SK-N-SH (cell line): Measurements from ENCODE around the gene PYGM. TPM values are rescaled to one million over a fixed set of nuclear protein-coding genes. Genes with fewer than 3 reads are reported as not detected.

Experiments
- polyA plus RNA-seq, 3 experiments: library from polyadenylated mRNA; depleted of rRNA; stranded (reverse); fragments of >200 nt; gene quantifications; 2 replicates each; pipeline ENCODE4 v1.2.3, GENCODE V29; 2012

Gene PYGM
- polyA plus RNA-seq, 1 of the 3 experiments (the other 2 are of a cell fraction), result 0.08 TPM

Other genes starting within 250 kb of the PYGM start
- gene SLC22A11, start 204.0 kb downstream of the PYGM start, polyA plus RNA-seq (2012; rRNA removed), result not detected in 2 replicates
- not detected in 2 replicates for gene SLC22A12, start 168.8 kb downstream of the PYGM start, polyA plus RNA-seq (2012; rRNA removed)
- gene NRXN2, start 36.8 kb downstream of the PYGM start, polyA plus RNA-seq (2012; rRNA removed), result 0.15 TPM in 2 replicates
- gene RASGRP2, start 15.8 kb downstream of the PYGM start, polyA plus RNA-seq (2012; rRNA removed), result 1.6 and 2.2 TPM in 2 replicates
- gene SF1, start 18.6 kb upstream of the PYGM start, polyA plus RNA-seq (2012; rRNA removed), result 59.4 and 66.3 TPM in 2 replicates
- gene MAP4K2, start 43.2 kb upstream of the PYGM start, polyA plus RNA-seq (2012; rRNA removed), result 17.4 and 20.0 TPM in 2 replicates
- 40.7 and 52.9 TPM in 2 replicates for gene MEN1, start 50.6 kb upstream of the PYGM start, polyA plus RNA-seq (2012; rRNA removed)
- 0.33 and 0.42 TPM in 2 replicates for gene CDC42BPG, start 84.7 kb upstream of the PYGM start, polyA plus RNA-seq (2012; rRNA removed)
- gene EHD1, start 118.6 kb upstream of the PYGM start, polyA plus RNA-seq (2012; rRNA removed), result 57.6 and 93.3 TPM in 2 replicates
- gene ATG2A, start 157.2 kb upstream of the PYGM start, polyA plus RNA-seq (2012; rRNA removed), result 6.2 and 7.1 TPM in 2 replicates
- gene PPP2R5B, start 164.7 kb upstream of the PYGM start, polyA plus RNA-seq (2012; rRNA removed), result 15.1 and 16.7 TPM in 2 replicates
- gene GPHA2, start 175.9 kb upstream of the PYGM start, polyA plus RNA-seq (2012; rRNA removed), result not detected in 2 replicates
- gene MAJIN, start 212.1 kb upstream of the PYGM start, polyA plus RNA-seq (2012; rRNA removed), result not detected in 2 replicates
- 0.20 and 0.28 TPM in 2 replicates for gene BATF2, start 237.0 kb upstream of the PYGM start, polyA plus RNA-seq (2012; rRNA removed)